Hepatocyte (in vitro differentiated cells): ENCODE measurements around the gene RGR. TPM values are rescaled to one million over a fixed set of nuclear protein-coding genes. Genes with fewer than 3 reads are reported as not detected.
A peak's percentile ranks its signal among the peaks of the same experiment; 100 is the strongest.

Experiments used
- DNase-seq: peaks from one replicate; pipeline ENCODE4 v3.0.0-alpha.2; 2016; ENCODE audit warnings: low spot score
- H2AFZ ChIP-seq: fragments of 200-600 bp; sonication (generic); 2 replicates; pipeline ENCODE4 v1.6.0; 2016; ENCODE audit warnings: antibody characterized with exemption, mild to moderate bottlenecking
- H3K27ac ChIP-seq: fragments of 200-600 bp; sonication (generic); 2 replicates; pipeline ENCODE4 v1.5.1; 2016; ENCODE audit warnings: mild to moderate bottlenecking
- H3K27me3 ChIP-seq: fragments of 200-600 bp; sonication (generic); 2 replicates; pipeline ENCODE4 v1.6.1; 2016
- H3K36me3 ChIP-seq: fragments of 200-600 bp; sonication (generic); replicated peaks from 2 replicates; pipeline ENCODE4 v1.5.1; 2016; ENCODE audit warnings: low read depth; ENCODE audit not compliant: insufficient read depth
- H3K4me1 ChIP-seq: fragments of 200-600 bp; sonication (generic); 2 replicates; pipeline ENCODE4 v1.5.1; 2016; ENCODE audit warnings: mild to moderate bottlenecking, moderate library complexity; ENCODE audit not compliant: insufficient read depth
- H3K4me2 ChIP-seq: fragments of 200-600 bp; sonication (generic); 2 replicates; pipeline ENCODE4 v1.6.0; 2016
- H3K4me3 ChIP-seq: fragments of 200-600 bp; sonication (generic); 2 replicates; pipeline ENCODE4 v1.5.1; 2016; ENCODE audit warnings: mild to moderate bottlenecking
- H3K79me2 ChIP-seq: fragments of 200-600 bp; sonication (generic); 2 replicates; pipeline ENCODE4 v1.6.0; 2017; ENCODE audit warnings: mild to moderate bottlenecking
- H3K9me2 ChIP-seq: fragments of 200-600 bp; sonication (generic); replicated peaks from 2 replicates; pipeline ENCODE4 v1.6.0; 2017; ENCODE audit warnings: mild to moderate bottlenecking; ENCODE audit not compliant: insufficient read depth
- H3K9me3 ChIP-seq: fragments of 200-600 bp; sonication (generic); 2 replicates; pipeline ENCODE4 v1.5.1; 2016; ENCODE audit warnings: low read depth, mild to moderate bottlenecking
- H4K20me1 ChIP-seq: fragments of 200-600 bp; sonication (generic); 2 replicates; pipeline ENCODE4 v1.6.0; 2016; ENCODE audit warnings: mild to moderate bottlenecking; ENCODE audit not compliant: insufficient read depth, poor library complexity, severe bottlenecking
- CTCF ChIP-seq: fragments of 200-600 bp; sonication (generic); IDR thresholded peaks from 2 replicates; pipeline ENCODE4 v1.5.1; 2016; ENCODE audit warnings: antibody characterized with exemption, mild to moderate bottlenecking; ENCODE audit not compliant: poor library complexity
- EZH2 ChIP-seq: fragments of 200-600 bp; sonication (generic); IDR thresholded peaks from 2 replicates; pipeline ENCODE4 v1.6.1; 2016; ENCODE audit warnings: antibody characterized with exemption, mild to moderate bottlenecking, borderline replicate concordance
- EZH2phosphoT487 ChIP-seq: fragments of 200-600 bp; sonication (generic); IDR thresholded peaks from one replicate; pipeline ENCODE4 v1.6.1; 2018; ENCODE audit warnings: antibody characterized with exemption, mild to moderate bottlenecking, low read depth, moderate library complexity; ENCODE audit not compliant: unreplicated experiment, severe bottlenecking
- WGBS: methylation state at CpG from one replicate; pipeline ENCODE4 v1.1.6; 2016; ENCODE audit warnings: low lambda C conversion rate; ENCODE audit errors: missing lambda C conversion rate; 5-methylcytosine and 5-hydroxymethylcytosine counted together
- polyA plus RNA-seq: library from polyadenylated mRNA; unstranded; fragments of >200 nt; fragmentation: Nextera tagmentation; extraction: Ambion mirVana; gene quantifications from 2 replicates; pipeline ENCODE4 v1.2.1, GENCODE V29; 2016
- total RNA-seq: library from RNA; depleted of rRNA; stranded (reverse); fragments of >200 nt; gene quantifications from 2 replicates; pipeline ENCODE4 v1.2.3, GENCODE V29; 2014

RGR gene
- total and polyA plus RNA-seq, 2 experiments from 2014 or later = not detected

DNA sequence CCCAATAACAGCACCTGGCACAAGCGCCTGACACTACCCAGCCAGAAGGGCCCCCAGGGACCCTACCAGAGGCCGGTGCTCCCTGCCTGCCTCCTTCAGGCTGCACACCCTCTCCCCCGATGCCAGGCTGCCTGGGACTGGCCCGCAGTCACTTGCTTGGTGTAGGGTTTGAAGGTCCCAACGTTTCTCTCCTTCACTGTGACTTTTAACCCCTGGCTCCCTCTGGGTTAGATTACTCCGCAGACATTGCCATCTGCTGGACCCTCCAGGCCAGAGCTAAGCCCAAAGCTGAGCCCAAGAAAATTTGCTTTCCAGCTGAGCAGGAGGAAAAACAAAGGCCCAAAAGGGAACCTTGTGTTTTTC, 43.6 kb upstream of the RGR start:
- no peaks in the 10 kb centered on the region for H3K9me3 ChIP-seq
- H3K4me2 ChIP-seq = no peak overlapping the region
- H4K20me1 ChIP-seq = no peaks in the 10 kb centered on the region
- H3K4me1 ChIP-seq = no peaks in the 10 kb centered on the region
- H3K79me2 ChIP-seq = no peaks in the 10 kb centered on the region
- no peaks in the 10 kb centered on the region for H3K9me2 ChIP-seq
- no peak overlapping the region for H2AFZ ChIP-seq
- no peak overlapping the region for H3K4me3 ChIP-seq
- peaks cover 20% of the 10 kb centered on the region for H3K27me3 ChIP-seq
- no peak overlapping the region for H3K27ac ChIP-seq
- WGBS = 66% methylated on average over 6 of the region's 6 CpGs
- TF ChIP-seq EZH2 (no peak), CTCF (no peak), EZH2phosphoT487 (no peak)
- DNase-seq = no peak
- no peaks in the 10 kb centered on the region for H3K36me3 ChIP-seq

GRCh38 chr10:84201682-84202081, 43.2 kb upstream of the RGR start:
- no peak for DNase-seq
- H3K27me3 ChIP-seq = peaks cover 16% of the 10 kb centered on the region
- H3K9me2 ChIP-seq = no peaks in the 10 kb centered on the region
- H3K9me3 ChIP-seq = no peaks in the 10 kb centered on the region
- no peak overlapping the region for H3K4me2 ChIP-seq
- 93% methylated on average over 11 of the region's 11 CpGs for WGBS
- no peaks in the 10 kb centered on the region for H3K4me1 ChIP-seq
- H3K27ac ChIP-seq = no peak overlapping the region
- no peak overlapping the region for H2AFZ ChIP-seq
- H3K79me2 ChIP-seq = no peaks in the 10 kb centered on the region
- H3K36me3 ChIP-seq = no peaks in the 10 kb centered on the region
- H4K20me1 ChIP-seq = no peaks in the 10 kb centered on the region
- H3K4me3 ChIP-seq = no peak overlapping the region
- TF ChIP-seq EZH2phosphoT487 (no peak), CTCF (no peak)

- Histone ChIP-seq H3K4me3 (no peak overlapping the region), H3K4me2 (no peak overlapping the region), H3K36me3 (no peaks in the 10 kb centered on the region), H3K27ac (no peak overlapping the region), H3K79me2 (no peaks in the 10 kb centered on the region), H4K20me1 (no peaks in the 10 kb centered on the region), H2AFZ (no peak overlapping the region), H3K9me2 (no peaks in the 10 kb centered on the region), H3K27me3 (peaks cover 9% of the 10 kb centered on the region), H3K9me3 (no peaks in the 10 kb centered on the region), H3K4me1 (no peaks in the 10 kb centered on the region)
- TF ChIP-seq CTCF = no peak
- no peak for TF ChIP-seq EZH2phosphoT487
- TF ChIP-seq EZH2 = no peak
- WGBS = 79% methylated on average over 5 of the region's 5 CpGs
- DNase-seq = no peak
Measured at GRCh38 chr10:84202349-84202748, 42.5 kb upstream of the RGR start.

DNA sequence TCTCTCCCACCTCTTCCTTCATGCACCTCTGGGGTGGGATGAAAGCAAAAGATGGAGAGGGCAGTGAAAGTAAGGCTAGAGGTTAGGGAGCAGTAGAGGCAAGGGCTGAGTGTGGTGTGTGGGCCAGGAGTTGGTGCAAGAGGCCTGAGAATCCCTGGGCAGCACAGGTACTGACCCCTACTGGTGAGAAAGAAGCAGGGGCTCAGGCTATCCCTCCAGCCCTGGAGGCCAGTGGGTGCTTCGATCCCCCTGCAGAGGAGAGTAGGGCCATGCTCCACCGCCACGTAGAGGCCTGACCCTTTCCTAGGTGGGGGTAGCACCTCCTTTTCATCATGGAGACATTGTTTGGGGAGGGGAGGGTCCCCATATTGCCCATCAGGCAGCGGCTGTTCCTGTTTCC, 40.7 kb upstream of the RGR start:
- H3K79me2 ChIP-seq = no peaks in the 10 kb centered on the region
- H4K20me1 ChIP-seq = no peaks in the 10 kb centered on the region
- H3K4me3 ChIP-seq = no peak overlapping the region
- H3K9me3 ChIP-seq = no peaks in the 10 kb centered on the region
- no peaks in the 10 kb centered on the region for H3K4me1 ChIP-seq
- no peak overlapping the region for H3K4me2 ChIP-seq
- H3K9me2 ChIP-seq = no peaks in the 10 kb centered on the region
- H3K36me3 ChIP-seq = no peaks in the 10 kb centered on the region
- DNase-seq = no peak
- 72% methylated on average over 4 of the region's 4 CpGs for WGBS
- no peaks in the 10 kb centered on the region for H3K27me3 ChIP-seq
- no peak overlapping the region for H3K27ac ChIP-seq
- TF ChIP-seq CTCF (peak; percentile 21), EZH2phosphoT487 (no peak)
- no peak overlapping the region for H2AFZ ChIP-seq
